ENCODE measurements around the gene DCTD.

The DCTD gene

GRCh38 chr4:182888891-182889290 lies 28.3 kb downstream of the DCTD start:
- no peak for DNase-seq

GRCh38 chr4:182886768-182887167 lies 30.4 kb downstream of the DCTD start:
- DNase-seq, result no peak

- no peak for DNase-seq
Observed at GRCh38 chr4:182886205-182886604, 31.0 kb downstream of the DCTD start.

- DNase-seq, result no peak
Observed at GRCh38 chr4:182885738-182886077, 31.5 kb downstream of the DCTD start.

- no peak for DNase-seq
Observed at GRCh38 chr4:182885022-182885737, 32.0 kb downstream of the DCTD start.

GRCh38 chr4:182884040-182884439 lies 33.1 kb downstream of the DCTD start:
- no peak for DNase-seq

GRCh38 chr4:182883351-182883750 lies 33.8 kb downstream of the DCTD start:
- no peak for DNase-seq

GRCh38 chr4:182881914-182882313 lies 35.3 kb downstream of the DCTD start:
- DNase-seq, result no peak

GRCh38 chr4:182880387-182881356 lies 36.5 kb downstream of the DCTD start:
- no peak for DNase-seq

GRCh38 chr4:182879913-182880312 lies 37.3 kb downstream of the DCTD start:
- DNase-seq, result no peak

- DNase-seq, result no peak
Observed at GRCh38 chr4:182878633-182879495, 38.3 kb downstream of the DCTD start.

GRCh38 chr4:182877326-182877883 lies 39.8 kb downstream of the DCTD start:
- DNase-seq, result no peak

- no peak for DNase-seq
Observed at GRCh38 chr4:182876427-182876826, 40.8 kb downstream of the DCTD start.

- DNase-seq, result no peak
Observed at GRCh38 chr4:182875453-182876405, 41.5 kb downstream of the DCTD start.

GRCh38 chr4:182874797-182875345 lies 42.3 kb downstream of the DCTD start:
- DNase-seq, result no peak

- no peak for DNase-seq
Observed at GRCh38 chr4:182874304-182874751, 42.9 kb downstream of the DCTD start.

- DNase-seq, result no peak
Observed at GRCh38 chr4:182873726-182874125, 43.5 kb downstream of the DCTD start.

GRCh38 chr4:182873289-182873688 lies 43.9 kb downstream of the DCTD start:
- DNase-seq, result no peak

- DNase-seq, result no peak
Observed at GRCh38 chr4:182872886-182873285, 44.3 kb downstream of the DCTD start.

- DNase-seq, result no peak
Observed at GRCh38 chr4:182871616-182872015, 45.6 kb downstream of the DCTD start.

GRCh38 chr4:182869697-182870096 lies 47.5 kb downstream of the DCTD start:
- no peak for DNase-seq

Measured in NCI-H2171 (cell line).